Stimulated activated naive CD8-positive, alpha-beta T cell treated with anti-CD3 and anti-CD28 coated beads, Interleukin-15, Interleukin-2, amounts not matched to agents 100 U/mL and 50 U/mL, for 24 hours (primary cell): ENCODE data around the gene RNF19B.

Experiments used
- ATAC-seq: fragments of 150-1000 bp; cut with Tn5 transposase; one replicate; pipeline ENCODE4 v1.10.0; 2021
- DNase-seq: peaks from one replicate; pipeline ENCODE4 v3.0.0; 2021

The RNF19B gene

DNA sequence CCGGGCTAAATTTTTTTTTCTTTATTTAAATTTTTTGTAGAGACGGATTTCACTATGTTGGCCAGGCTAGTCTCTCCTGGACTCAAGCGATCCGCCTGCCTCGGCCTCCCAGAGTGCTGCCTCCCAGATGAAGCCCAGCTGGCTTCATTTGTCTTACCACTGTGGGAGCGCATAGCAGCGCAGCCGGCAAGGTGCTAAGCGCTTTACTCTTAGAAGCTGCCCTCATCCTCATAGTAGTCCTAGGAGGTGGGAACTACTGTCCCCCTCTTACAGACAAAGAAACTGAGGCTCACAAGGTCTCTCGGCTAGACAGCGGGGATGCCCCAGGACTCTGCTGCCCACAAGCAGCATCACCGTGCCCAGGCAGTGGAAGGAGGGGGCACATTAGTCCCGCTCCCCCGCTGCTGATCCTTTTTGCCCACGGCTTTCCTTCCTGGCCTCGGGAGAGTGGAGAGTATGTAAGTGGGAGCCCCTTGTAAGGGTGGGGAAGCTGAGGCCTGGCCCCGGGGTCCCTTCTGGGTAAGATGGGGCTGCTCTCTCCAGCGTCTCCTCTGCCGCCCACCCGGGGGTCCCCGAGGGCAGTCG lies 64.1 kb downstream of the RNF19B start:
- DNase-seq, result no peak
- ATAC-seq, result no peak

- ATAC-seq, result no peak
- DNase-seq, result no peak
Observed at GRCh38 chr1:32899586-32900296, 64.9 kb downstream of the RNF19B start.

DNA sequence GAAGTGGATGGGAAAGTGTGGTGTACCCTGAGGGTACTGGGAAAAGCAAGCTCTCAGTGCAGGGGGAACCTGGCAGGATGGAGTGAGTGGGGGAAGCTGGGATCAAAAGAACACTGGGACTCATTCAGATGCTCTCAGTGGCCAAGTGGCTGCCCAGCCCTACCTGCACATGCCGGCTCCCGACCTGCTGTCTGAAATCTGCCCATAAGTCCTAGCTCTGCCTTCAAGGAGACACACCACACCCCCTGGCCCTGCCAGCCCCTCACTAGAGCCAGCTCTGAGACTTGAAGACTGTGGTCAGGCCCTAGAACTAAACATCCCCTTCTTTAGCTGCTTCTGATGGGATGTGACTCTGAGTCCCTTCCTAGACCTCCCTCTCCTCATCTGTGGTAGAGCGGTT lies 65.7 kb downstream of the RNF19B start:
- no peak for DNase-seq
- ATAC-seq, result no peak

DNA sequence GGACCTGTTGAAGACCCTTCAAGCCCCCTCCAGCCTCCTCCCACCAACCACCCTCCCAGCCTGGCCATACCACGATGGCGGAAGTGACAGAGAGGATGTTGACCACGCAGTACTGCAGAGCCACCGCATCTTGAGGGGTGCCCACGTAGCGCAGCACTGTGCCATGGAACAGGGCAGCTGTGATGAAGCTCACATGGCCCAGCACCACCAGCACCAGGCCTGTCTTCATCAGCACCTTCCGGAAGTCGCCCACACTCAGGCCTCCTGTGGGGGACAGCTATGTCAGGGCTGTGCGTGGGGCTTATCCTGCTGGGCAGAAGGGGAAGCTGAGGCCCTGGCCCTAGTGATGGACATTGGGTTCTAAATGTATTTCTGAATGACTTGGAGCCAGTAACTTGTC lies 66.6 kb downstream of the RNF19B start:
- ATAC-seq (no peak), DNase-seq (no peak)

- DNase-seq (no peak), ATAC-seq (no peak)
Observed at GRCh38 chr1:32897082-32898049, 67.2 kb downstream of the RNF19B start.

GRCh38 chr1:32896451-32896850 lies 68.2 kb downstream of the RNF19B start:
- ATAC-seq, result no peak
- no peak for DNase-seq

DNA sequence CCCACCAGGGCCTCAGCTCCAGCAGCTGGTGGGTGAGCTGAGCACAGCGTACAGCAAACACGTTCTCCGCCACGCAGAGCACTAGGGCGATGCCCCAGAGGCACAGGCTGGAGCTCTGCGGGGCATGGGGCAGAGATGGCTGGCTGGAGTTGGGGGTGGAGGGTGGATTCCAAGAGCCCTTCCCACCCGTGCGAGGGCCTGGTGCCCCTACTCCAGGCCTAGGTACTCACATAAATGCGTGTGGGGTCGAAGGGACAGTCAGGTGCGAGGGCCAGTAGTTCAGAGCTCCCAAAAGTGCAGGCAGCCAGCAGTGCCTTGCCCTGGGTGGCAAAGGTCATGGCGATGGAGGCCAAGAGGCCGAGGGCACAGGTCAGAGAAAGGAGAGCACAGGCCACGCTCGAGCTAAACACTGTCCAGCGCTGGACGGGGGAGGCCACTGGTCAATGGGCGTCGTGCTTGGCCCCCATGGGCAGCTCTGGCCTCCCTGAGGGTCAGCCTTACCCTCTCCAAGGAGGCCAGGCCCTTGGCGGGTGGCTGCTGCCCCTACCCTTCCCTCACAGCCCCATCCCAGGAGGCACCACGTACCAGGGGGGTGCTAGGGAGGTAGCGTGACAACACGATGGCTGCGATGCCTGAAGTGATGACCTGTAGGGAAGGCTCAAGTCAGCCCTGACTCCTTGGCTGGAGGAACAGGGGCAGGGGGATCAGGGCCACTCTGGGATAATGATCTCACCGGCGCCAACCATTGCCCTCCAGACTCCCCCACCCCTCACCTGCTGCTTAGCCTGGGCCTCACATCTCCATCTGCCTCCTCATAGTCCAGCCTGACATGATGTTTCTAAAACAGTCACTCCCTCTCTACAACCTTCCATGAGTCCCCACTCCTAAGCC lies 69.0 kb downstream of the RNF19B start:
- DNase-seq (no peak), ATAC-seq (no peak)

DNA sequence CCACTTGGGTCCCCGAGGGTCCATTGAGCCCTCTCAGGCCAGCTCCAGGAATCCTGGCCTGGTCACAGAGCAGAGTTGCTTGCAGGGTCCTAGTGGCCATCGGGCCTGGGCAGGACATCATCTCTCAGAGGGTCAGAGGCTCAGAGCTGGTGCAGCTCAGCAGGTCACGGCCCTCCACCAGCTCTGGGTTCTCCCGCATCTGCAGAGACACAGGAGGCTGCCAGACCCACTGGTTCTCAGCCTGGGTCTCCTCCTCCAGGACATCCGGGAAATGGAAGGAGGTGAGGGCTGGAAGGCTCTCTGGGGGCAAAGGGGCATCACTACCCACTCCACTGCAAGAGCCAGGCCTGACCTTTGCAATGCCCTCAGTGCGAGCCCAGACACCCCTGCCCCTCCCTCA lies 69.9 kb downstream of the RNF19B start:
- DNase-seq, result no peak

DNA sequence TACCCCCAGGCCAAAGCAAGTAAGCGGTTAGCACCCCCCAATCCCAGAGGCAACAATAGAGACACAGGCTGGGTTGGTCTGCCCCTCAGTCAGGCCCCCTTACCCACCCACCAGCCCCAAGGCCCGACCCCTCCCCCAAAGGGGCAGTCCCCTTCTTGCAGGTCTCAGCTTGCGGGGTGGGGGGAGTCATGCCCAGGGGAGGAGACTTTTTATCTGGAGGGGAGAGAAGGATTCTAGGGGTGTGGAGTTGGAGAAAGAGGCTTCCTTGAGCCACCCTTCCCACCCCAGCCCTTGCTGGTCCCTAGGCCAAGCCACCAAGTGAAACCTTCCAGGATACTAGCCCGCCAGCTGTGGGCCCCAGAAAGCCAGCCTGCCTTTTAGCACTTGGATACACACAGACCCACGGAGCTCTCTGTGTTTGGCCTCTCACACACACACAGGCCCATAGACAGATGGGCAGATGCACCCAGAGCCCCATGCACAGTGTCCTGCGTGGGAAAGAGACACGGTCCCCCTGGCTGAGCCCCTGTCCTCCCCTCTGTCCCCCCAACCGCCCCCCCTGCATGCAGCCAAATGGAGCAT lies 70.5 kb downstream of the RNF19B start:
- DNase-seq (no peak), ATAC-seq (no peak)

More for the DNA sequence above, 69.9 kb downstream of the RNF19B start:
- ATAC-seq, result no peak

DNA sequence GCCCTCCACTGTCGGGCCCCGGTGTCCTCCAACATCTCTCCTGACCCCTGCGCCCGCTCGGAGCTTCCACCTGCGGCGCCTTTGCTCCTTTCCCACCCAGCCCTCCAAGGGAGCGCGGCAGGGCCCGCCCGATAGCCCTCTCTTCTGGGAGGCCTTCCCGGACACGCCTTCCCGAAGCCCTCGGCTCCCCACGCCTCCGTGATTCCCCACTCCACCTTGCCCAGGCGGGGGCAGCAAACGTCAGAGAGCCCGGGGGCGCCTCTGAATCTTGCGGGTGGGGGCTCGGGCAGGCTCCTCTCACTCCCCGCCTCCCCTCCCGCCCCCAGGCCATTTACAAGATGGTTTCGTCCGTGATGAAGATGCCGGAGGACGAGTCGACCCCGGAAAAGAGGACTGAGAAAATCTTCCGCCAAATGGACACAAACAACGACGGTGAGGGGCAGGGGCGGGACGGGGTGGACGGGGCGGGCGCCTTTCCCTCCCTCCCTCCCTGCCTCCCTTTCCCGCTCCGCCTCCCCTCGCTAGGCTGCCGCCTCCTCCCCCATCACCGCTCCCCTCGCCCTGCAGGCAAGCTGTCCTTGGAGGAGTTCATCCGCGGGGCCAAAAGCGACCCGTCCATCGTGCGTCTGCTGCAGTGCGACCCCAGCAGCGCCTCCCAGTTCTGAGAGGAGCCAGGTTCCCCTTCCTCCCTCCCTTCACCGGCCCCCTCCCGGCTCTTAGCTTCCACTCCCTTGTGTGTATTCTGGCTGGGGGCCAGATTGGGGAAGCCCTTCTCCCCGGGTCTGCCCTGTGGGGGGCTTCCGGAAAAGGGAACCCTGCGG lies 71.2 kb downstream of the RNF19B start:
- DNase-seq (peak; percentile 27), ATAC-seq (no peak)

GRCh38 chr1:32892368-32893197 lies 72.0 kb downstream of the RNF19B start:
- DNase-seq, result peak; percentile 78
- peak; percentile 70 for ATAC-seq

- DNase-seq (no peak), ATAC-seq (no peak)
Observed at GRCh38 chr1:32891630-32892029, 73.0 kb downstream of the RNF19B start.

DNA sequence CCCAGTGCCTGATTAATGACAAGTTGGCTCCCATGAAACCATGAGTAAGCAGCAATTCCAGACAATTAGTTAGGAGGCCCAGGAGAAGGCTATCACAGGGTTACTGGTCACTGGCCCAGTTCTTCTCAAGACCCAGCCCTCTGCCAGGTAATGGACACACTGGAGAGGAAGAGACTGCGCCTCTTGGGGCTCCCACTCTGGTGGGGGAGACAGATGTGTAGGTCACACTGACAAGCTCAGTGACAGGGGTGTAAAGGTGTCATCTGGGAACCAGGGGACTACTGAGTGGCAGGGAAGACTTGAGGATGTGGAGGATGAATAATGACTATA lies 73.4 kb downstream of the RNF19B start:
- ATAC-seq (no peak), DNase-seq (no peak)

- no peak for ATAC-seq
- DNase-seq, result no peak
Observed at GRCh38 chr1:32890516-32891240, 73.9 kb downstream of the RNF19B start.

GRCh38 chr1:32889731-32890278 lies 74.8 kb downstream of the RNF19B start:
- no peak for ATAC-seq
- DNase-seq, result no peak

GRCh38 chr1:32888677-32889420 lies 75.8 kb downstream of the RNF19B start:
- DNase-seq (no peak), ATAC-seq (no peak)

DNA sequence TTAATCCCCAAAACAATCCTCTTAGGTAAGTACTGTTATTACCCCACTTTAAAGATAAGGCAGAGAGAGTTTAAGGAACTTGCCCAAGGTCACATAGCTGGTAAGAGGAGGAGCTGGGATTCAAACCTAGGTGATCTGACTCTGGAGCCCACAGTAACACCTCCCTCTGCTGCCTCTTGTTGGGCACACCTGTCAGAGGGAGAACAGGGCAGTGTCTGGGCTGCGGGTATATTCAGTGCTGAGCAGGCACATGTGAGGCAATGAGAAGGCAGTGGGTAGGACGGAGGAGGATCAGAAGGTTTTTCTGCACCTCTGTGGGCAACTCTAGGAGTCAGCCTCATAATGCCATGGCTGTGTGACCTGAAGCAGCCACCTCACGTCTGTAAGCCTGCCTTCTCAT lies 76.5 kb downstream of the RNF19B start:
- DNase-seq (no peak), ATAC-seq (no peak)

GRCh38 chr1:32887623-32888022 lies 77.0 kb downstream of the RNF19B start:
- no peak for ATAC-seq
- DNase-seq, result no peak
